Panc1 (cell line): ENCODE results near the gene ZNF586. TPM values are rescaled to one million over a fixed set of nuclear protein-coding genes. Genes with fewer than 3 reads are reported as not detected.

Source experiments
- ATAC-seq: fragments of 200-7000 bp; cut with Tn5 transposase; 2 replicates; pipeline ENCODE4 v1.9.1; 2020; ENCODE audit warnings: mild to moderate bottlenecking, moderate library complexity
- BruUV-seq: library from RNA; stranded (reverse); fragments of 400-500 nt; replicated peaks from 2 replicates; lab custom pipeline; 2021; lab: Mats Ljungman, UMichigan
- CTCF ChIA-PET: fragments of 300-600 bp; sonication (Branson Sonifier 250); formaldehyde crosslinking; loops from one replicate; lab custom pipeline; 2022; ENCODE audit warnings: antibody characterized with exemption; lab: Charles Lee
- POLR2A ChIA-PET: fragments of 300-600 bp; sonication (Branson Sonifier 250); formaldehyde crosslinking; loops from one replicate; lab custom pipeline; 2022; ENCODE audit warnings: antibody characterized with exemption; lab: Charles Lee
- DNase-seq: peaks from one replicate; pipeline ENCODE4 v3.0.0-alpha.2; 2010; ENCODE audit warnings: low read depth, low spot score
- H3K27ac ChIP-seq: 2 replicates; pipeline ENCODE4 v1.5.1; 2011; ENCODE audit warnings: mild to moderate bottlenecking, low read length, inconsistent platforms
- H3K27me3 ChIP-seq: fragments of 200-500 bp; sonication (Bioruptor generic); 2 replicates; pipeline ENCODE4 v1.6.0; 2014; ENCODE audit warnings: low read length, inconsistent platforms; ENCODE audit not compliant: control insufficient read depth, insufficient read depth
- H3K36me3 ChIP-seq: fragments of 200-500 bp; sonication (Bioruptor generic); 2 replicates; pipeline ENCODE4 v1.5.1; 2014; ENCODE audit warnings: inconsistent platforms, mild to moderate bottlenecking, low read length, moderate library complexity; ENCODE audit not compliant: control insufficient read depth, insufficient read depth
- H3K4me1 ChIP-seq: 2 replicates; pipeline ENCODE4 v1.5.1; 2011; ENCODE audit warnings: inconsistent platforms, mild to moderate bottlenecking, low read length, moderate library complexity; ENCODE audit not compliant: control insufficient read depth, insufficient read depth
- H3K4me3 ChIP-seq, 2 experiments: 2 replicates each; pipeline ENCODE4 v1.5.1; 2011 to 2012; ENCODE audit warnings: low read depth in 2 of 2, low read length in 2 of 2, mild to moderate bottlenecking in 2 of 2, inconsistent platforms in 1 of 2, moderate library complexity in 1 of 2
- H3K9me3 ChIP-seq: fragments of 200-500 bp; sonication (Bioruptor generic); 2 replicates; pipeline ENCODE4 v1.5.1; 2014; ENCODE audit warnings: low read depth, mild to moderate bottlenecking, inconsistent platforms, low read length, moderate library complexity; ENCODE audit not compliant: control insufficient read depth, insufficient read depth
- POLR2AphosphoS5 ChIP-seq: IDR thresholded peaks from 2 replicates; pipeline ENCODE4 v1.6.1; 2012; ENCODE audit warnings: mild to moderate bottlenecking, low read depth, low read length, moderate library complexity
- SIN3A ChIP-seq: IDR thresholded peaks from 2 replicates; pipeline ENCODE4 v1.6.1; 2012; ENCODE audit warnings: low read depth, mild to moderate bottlenecking, low read length, moderate library complexity, borderline replicate concordance; ENCODE audit not compliant: insufficient read depth
- TCF7L2 ChIP-seq: IDR thresholded peaks from 2 replicates; pipeline ENCODE4 v1.6.1; 2011; ENCODE audit warnings: mild to moderate bottlenecking, low read depth, low read length, inconsistent platforms
- in situ Hi-C: cut with HindIII; loops from 2 replicates; pipeline ENCODE4 v1.10.0; 2016; ENCODE audit warnings: low sequenced_read_pairs, low pct_unique_long_range_greater_than_20kb
- intact Hi-C: fragments of 100-400 bp; cut with micrococcal nuclease; formaldehyde crosslinking; loops from one replicate; pipeline ENCODE4 v1.10.0; 2022; ENCODE audit not compliant: unreplicated experiment
- total RNA-seq: library from RNA; stranded (reverse); gene quantifications from one replicate; pipeline ENCODE4 v1.2.1, GENCODE V29; 2021; ENCODE audit not compliant: unreplicated experiment
- TF ChIP-seq, protein P1 (sequence below), 2 experiments: IDR thresholded peaks; 2 replicates each; pipeline ENCODE4 v1.6.1; 2011 to 2012; ENCODE audit warnings: low read depth in 2 of 2, control low read depth in 1 of 2, low read length in 1 of 2, mild to moderate bottlenecking in 1 of 2, moderate library complexity in 1 of 2; ENCODE audit not compliant: insufficient read depth in 1 of 2
- TF ChIP-seq, protein P2 (sequence below): fragments of 450-650 bp; IDR thresholded peaks from 2 replicates; pipeline ENCODE4 v1.5.1; 2017; ENCODE audit warnings: mild to moderate bottlenecking

The ZNF586 gene
- total RNA-seq, 1 experiment from 2014 or later: 10.7 TPM

- TF ChIP-seq SIN3A (no peak), TCF7L2 (no peak)
- TF ChIP-seq, protein P1, sequence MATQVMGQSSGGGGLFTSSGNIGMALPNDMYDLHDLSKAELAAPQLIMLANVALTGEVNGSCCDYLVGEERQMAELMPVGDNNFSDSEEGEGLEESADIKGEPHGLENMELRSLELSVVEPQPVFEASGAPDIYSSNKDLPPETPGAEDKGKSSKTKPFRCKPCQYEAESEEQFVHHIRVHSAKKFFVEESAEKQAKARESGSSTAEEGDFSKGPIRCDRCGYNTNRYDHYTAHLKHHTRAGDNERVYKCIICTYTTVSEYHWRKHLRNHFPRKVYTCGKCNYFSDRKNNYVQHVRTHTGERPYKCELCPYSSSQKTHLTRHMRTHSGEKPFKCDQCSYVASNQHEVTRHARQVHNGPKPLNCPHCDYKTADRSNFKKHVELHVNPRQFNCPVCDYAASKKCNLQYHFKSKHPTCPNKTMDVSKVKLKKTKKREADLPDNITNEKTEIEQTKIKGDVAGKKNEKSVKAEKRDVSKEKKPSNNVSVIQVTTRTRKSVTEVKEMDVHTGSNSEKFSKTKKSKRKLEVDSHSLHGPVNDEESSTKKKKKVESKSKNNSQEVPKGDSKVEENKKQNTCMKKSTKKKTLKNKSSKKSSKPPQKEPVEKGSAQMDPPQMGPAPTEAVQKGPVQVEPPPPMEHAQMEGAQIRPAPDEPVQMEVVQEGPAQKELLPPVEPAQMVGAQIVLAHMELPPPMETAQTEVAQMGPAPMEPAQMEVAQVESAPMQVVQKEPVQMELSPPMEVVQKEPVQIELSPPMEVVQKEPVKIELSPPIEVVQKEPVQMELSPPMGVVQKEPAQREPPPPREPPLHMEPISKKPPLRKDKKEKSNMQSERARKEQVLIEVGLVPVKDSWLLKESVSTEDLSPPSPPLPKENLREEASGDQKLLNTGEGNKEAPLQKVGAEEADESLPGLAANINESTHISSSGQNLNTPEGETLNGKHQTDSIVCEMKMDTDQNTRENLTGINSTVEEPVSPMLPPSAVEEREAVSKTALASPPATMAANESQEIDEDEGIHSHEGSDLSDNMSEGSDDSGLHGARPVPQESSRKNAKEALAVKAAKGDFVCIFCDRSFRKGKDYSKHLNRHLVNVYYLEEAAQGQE (IDR thresholded peaks at IDR 0.05; ENCODE audit: insufficient read depth in 1 of 2, low read depth in 2 of 2, low read length in 1 of 2): no peak
- intact Hi-C loops (no loop called here), in situ Hi-C loops (no loop called here)
- Histone ChIP-seq H3K4me3 (peak overlapping the region; percentile 49 to 76), H3K36me3 (no peaks in the 10 kb centered on the region), H3K27me3 (no peaks in the 10 kb centered on the region), H3K4me1 (peaks cover 6% of the 10 kb centered on the region; the same call in 1 of the 2 replicates), H3K27ac (peak overlapping the region; percentile 86), H3K9me3 (no peaks in the 10 kb centered on the region)
- ATAC-seq: peak; percentile 73; the same call in 1 of the 2 replicates
- ChIA-PET CTCF (interaction anchor here (0.6 kb wide), 1 partner anchor 132 kb away, joined by 7 read pairs; no protein-coding TSS in a partner anchor), POLR2A (interaction anchor here (1.0 kb wide), 1 partner anchor 12 kb away, joined by 3 read pairs; no protein-coding TSS in a partner anchor)
- BruUV-seq: TSS peak; percentile 62
- DNase-seq: no peak
Measured at GRCh38 chr19:57803265-57803593, 33.8 kb downstream of the ZNF586 start.

DNA sequence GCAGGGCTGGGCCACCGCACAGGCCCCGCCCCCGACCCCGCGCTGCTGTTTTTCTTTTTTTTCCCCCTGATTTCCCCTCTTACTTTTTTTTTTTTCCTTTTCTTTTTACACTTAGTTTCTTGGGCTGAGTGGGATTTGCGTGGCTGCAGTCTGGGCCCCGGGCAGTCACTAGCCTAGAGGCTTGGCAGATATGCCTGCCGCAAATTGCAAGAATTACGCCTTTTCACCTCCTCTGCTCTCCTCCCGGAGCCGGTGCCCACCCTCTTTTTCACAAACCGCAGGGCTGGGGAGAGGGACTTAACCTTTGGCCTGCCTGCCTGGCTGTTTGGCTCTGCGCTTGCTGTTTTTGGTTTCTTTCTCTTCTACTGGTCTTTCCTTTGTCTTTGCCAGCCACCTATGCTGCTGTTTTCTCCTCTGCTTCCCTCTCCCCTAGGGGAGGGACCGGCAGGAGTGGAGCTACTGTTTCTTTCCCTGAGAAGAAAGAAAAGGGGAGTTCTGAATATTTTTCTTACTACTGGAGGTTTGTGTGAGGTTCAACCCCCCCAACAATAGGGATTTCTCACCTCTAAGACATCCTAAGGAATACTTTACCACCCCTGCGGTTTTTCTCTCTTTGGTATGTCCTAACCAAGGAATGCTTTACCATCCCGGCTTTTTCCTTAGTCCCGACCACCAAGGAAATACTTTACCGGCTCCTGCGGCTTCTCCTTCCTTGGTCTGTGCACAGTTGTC lies 34.3 kb downstream of the ZNF586 start:
- ATAC-seq (peak; percentile 77), DNase-seq (no peak)
- Histone ChIP-seq H3K36me3 (no peaks in the 10 kb centered on the region), H3K4me3 (peak overlapping the region; percentile 49 to 76), H3K27ac (peak overlapping the region; percentile 86), H3K4me1 (peaks cover 6% of the 10 kb centered on the region; the same call in 1 of the 2 replicates), H3K27me3 (no peaks in the 10 kb centered on the region), H3K9me3 (no peaks in the 10 kb centered on the region)
- in situ Hi-C loops (no loop called here), intact Hi-C loops (no loop called here)
- CTCF ChIA-PET: interaction anchor here (0.6 to 0.7 kb wide), 2 partner anchors 10 to 132 kb away, joined by 5 to 7 read pairs; no protein-coding TSS in a partner anchor
- POLR2A ChIA-PET: interaction anchor here (0.7 to 1.0 kb wide), 2 partner anchors 11 to 271 kb away, joined by 3 to 14 read pairs; no protein-coding TSS in a partner anchor
- no TSS peak for BruUV-seq
- TF ChIP-seq TCF7L2: no peak
- no peak for TF ChIP-seq POLR2AphosphoS5
- no peak for TF ChIP-seq SIN3A
- TF ChIP-seq, protein P1 (IDR thresholded peaks at IDR 0.05; ENCODE audit: insufficient read depth in 1 of 2, low read depth in 2 of 2, low read length in 1 of 2): no peak
- TF ChIP-seq, protein P2, sequence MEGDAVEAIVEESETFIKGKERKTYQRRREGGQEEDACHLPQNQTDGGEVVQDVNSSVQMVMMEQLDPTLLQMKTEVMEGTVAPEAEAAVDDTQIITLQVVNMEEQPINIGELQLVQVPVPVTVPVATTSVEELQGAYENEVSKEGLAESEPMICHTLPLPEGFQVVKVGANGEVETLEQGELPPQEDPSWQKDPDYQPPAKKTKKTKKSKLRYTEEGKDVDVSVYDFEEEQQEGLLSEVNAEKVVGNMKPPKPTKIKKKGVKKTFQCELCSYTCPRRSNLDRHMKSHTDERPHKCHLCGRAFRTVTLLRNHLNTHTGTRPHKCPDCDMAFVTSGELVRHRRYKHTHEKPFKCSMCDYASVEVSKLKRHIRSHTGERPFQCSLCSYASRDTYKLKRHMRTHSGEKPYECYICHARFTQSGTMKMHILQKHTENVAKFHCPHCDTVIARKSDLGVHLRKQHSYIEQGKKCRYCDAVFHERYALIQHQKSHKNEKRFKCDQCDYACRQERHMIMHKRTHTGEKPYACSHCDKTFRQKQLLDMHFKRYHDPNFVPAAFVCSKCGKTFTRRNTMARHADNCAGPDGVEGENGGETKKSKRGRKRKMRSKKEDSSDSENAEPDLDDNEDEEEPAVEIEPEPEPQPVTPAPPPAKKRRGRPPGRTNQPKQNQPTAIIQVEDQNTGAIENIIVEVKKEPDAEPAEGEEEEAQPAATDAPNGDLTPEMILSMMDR: no peak
